ENCODE measurements around the gene TP53BP1. TPM values are rescaled to one million over a fixed set of nuclear protein-coding genes. Genes with fewer than 3 reads are reported as not detected.
A peak's percentile ranks its signal among the peaks of the same experiment; 100 is the strongest.

TP53BP1 gene
- total RNA-seq, 2 experiments from 2014 or later, result 43.0 to 44.6 TPM

GRCh38 chr15:43376017-43376705 lies 116.8 kb downstream of the TP53BP1 start:
- intact Hi-C loops (cut with DNase I, micrococcal nuclease), result no loop called here
- ChIA-PET POLR2A (interaction anchor here (0.8 kb wide), 1 partner anchor 12 kb away, joined by 3 read pairs; no protein-coding TSS in a partner anchor), CTCF (interaction anchor here (0.8 to 2.4 kb wide), 3 partner anchors 13 to 139 kb away, joined by 3 to 6 read pairs (median 4); no protein-coding TSS in a partner anchor)
- H3K9me3 ChIP-seq (ENCODE audit: control insufficient read depth in 1 of 2, insufficient read depth in 1 of 2, low read length in 2 of 2), result no peaks in the 10 kb centered on the region
- no peak overlapping the region for H3K4me3 ChIP-seq (ENCODE audit: low read length)
- H3K4me1 Mint-ChIP-seq (ENCODE audit: low read depth), result peaks cover 28% of the 10 kb centered on the region
- ATAC-seq (ENCODE audit: poor library complexity) (peak; percentile 76), DNase-seq (peak in 13 of 14 experiments; percentile 6 to 67 (median 15))
- H3K4me1 ChIP-seq (ENCODE audit: insufficient read depth, low read length), result peaks cover 16% of the 10 kb centered on the region
- peak; percentile 84 for TF ChIP-seq CTCF (IDR thresholded peaks at IDR 0.05)
- H3K36me3 Mint-ChIP-seq (ENCODE audit: low read depth), result peaks cover 56% of the 10 kb centered on the region
- H3K27me3 ChIP-seq (ENCODE audit: control insufficient read depth in 1 of 2, insufficient read depth in 2 of 2, low read length in 2 of 2), result no peaks in the 10 kb centered on the region
- H3K27me3 Mint-ChIP-seq, result no peaks in the 10 kb centered on the region
- H3K9me3 Mint-ChIP-seq, result no peaks in the 10 kb centered on the region
- no peak overlapping the region for H3K27ac ChIP-seq (ENCODE audit: low read depth in 1 of 2, low read length in 2 of 2)
- H3K4me3 Mint-ChIP-seq, result peak overlapping the region; percentile 50
- peaks cover 31% of the 10 kb centered on the region for H3K36me3 ChIP-seq (ENCODE audit: insufficient read depth, low read length)
- no peak overlapping the region for H3K27ac Mint-ChIP-seq

GRCh38 chr15:43370975-43371974 lies 121.7 kb downstream of the TP53BP1 start, which contains the start of the genes TUBGCP4 and ZSCAN29:
Gene TUBGCP4, plus strand, starts transcription at chr15:43371101. Its CDS starts 254 bp downstream, at chr15:43371355.
Gene ZSCAN29, minus strand, starts transcription at chr15:43371043. Its CDS starts 1,130 bp downstream, at chr15:43369913.
- intact Hi-C loops (cut with DNase I, micrococcal nuclease), result loop anchor here (2.0 to 5.0 kb wide), 2 partner anchors 39 to 40 kb away; partner anchors contain the start of gene LCMT2 (in 2 of the 2)
- no peaks in the 10 kb centered on the region for H3K27me3 ChIP-seq (ENCODE audit: control insufficient read depth in 1 of 2, insufficient read depth in 2 of 2, low read length in 2 of 2)
- H3K4me3 Mint-ChIP-seq, result peak within 1 kb of the TSS; percentile 91
- peaks cover 57% of the 10 kb centered on the region for H3K4me1 Mint-ChIP-seq (ENCODE audit: low read depth)
- ATAC-seq (ENCODE audit: poor library complexity) (peak; percentile 69), DNase-seq (peak; percentile 36 to 86 (median 64))
- peaks cover 14% of the 10 kb centered on the region for H3K9me3 Mint-ChIP-seq
- peaks cover 2 to 4% of the 10 kb centered on the region in 2 experiments for H3K9me3 ChIP-seq (ENCODE audit: control insufficient read depth in 1 of 2, insufficient read depth in 1 of 2, low read length in 2 of 2)
- no peaks in the 10 kb centered on the region for H3K27me3 Mint-ChIP-seq
- peaks cover 59% of the 10 kb centered on the region for H3K36me3 Mint-ChIP-seq (ENCODE audit: low read depth)
- H3K27ac ChIP-seq (ENCODE audit: low read depth in 1 of 2, low read length in 2 of 2), result peak within 1 kb of the TSS; percentile 36 to 46
- TF ChIP-seq CTCF (IDR thresholded peaks at IDR 0.05), result peak; percentile 70
- H3K27ac Mint-ChIP-seq, result peak within 1 kb of the TSS; percentile 74
- H3K4me1 ChIP-seq (ENCODE audit: insufficient read depth, low read length), result peaks cover 35% of the 10 kb centered on the region
- POLR2A ChIA-PET, result interaction anchor here (0.6 to 4.4 kb wide), 9 partner anchors 7 to 1098 kb away, joined by 3 to 22 read pairs (median 3); partner anchors contain the start of genes GANC and TMEM87A
- H3K36me3 ChIP-seq (ENCODE audit: insufficient read depth, low read length), result peaks cover 17% of the 10 kb centered on the region
- CTCF ChIA-PET, result interaction anchor here (1.2 to 1.3 kb wide), 3 partner anchors 9 to 25 kb away, joined by 3 to 4 read pairs (median 3); no protein-coding TSS in a partner anchor
- H3K4me3 ChIP-seq (ENCODE audit: low read length), result peak within 1 kb of the TSS; percentile 90
